GM19372 (cell line): ENCODE data around the gene CORO2A.

ENCODE experiments used
- ATAC-seq: cut with Tn5 transposase; IDR thresholded peaks from one replicate; pipeline ENCODE4 v1.9.1; 2021; ENCODE audit warnings: mild to moderate bottlenecking, low read depth, moderate library complexity; ENCODE audit not compliant: unreplicated experiment

Gene CORO2A

GRCh38 chr9:98192503-98193335, at the start of gene CORO2A:
Gene CORO2A (minus strand): TSS chr9:98192637. CDS start chr9:98157660, 34,977 bp downstream.
- peak; percentile 55 for ATAC-seq

GRCh38 chr9:98241357-98242300, 49.2 kb upstream of the CORO2A start:
- ATAC-seq, result no peak

GRCh38 chr9:98240475-98240874, 48.0 kb upstream of the CORO2A start:
- ATAC-seq, result no peak

GRCh38 chr9:98236901-98237487, 44.6 kb upstream of the CORO2A start:
- no peak for ATAC-seq

- no peak for ATAC-seq
Observed at GRCh38 chr9:98235126-98235525, 42.7 kb upstream of the CORO2A start.

- no peak for ATAC-seq
Observed at GRCh38 chr9:98234245-98234825, 41.9 kb upstream of the CORO2A start.

- ATAC-seq, result no peak
Observed at GRCh38 chr9:98232926-98233325, 40.5 kb upstream of the CORO2A start.

GRCh38 chr9:98231770-98232478, 39.5 kb upstream of the CORO2A start:
- no peak for ATAC-seq

GRCh38 chr9:98230789-98231188, 38.4 kb upstream of the CORO2A start:
- ATAC-seq, result no peak

- no peak for ATAC-seq
Observed at GRCh38 chr9:98230304-98230703, 37.9 kb upstream of the CORO2A start.

GRCh38 chr9:98229620-98230019, 37.2 kb upstream of the CORO2A start:
- ATAC-seq, result no peak

GRCh38 chr9:98229090-98229395, 36.6 kb upstream of the CORO2A start:
- ATAC-seq, result no peak

- ATAC-seq, result no peak
Observed at GRCh38 chr9:98228392-98229089, 36.1 kb upstream of the CORO2A start.

GRCh38 chr9:98227883-98228282, 35.4 kb upstream of the CORO2A start:
- no peak for ATAC-seq

GRCh38 chr9:98226957-98227356, 34.5 kb upstream of the CORO2A start:
- no peak for ATAC-seq

- ATAC-seq, result no peak
Observed at GRCh38 chr9:98226516-98226915, 34.1 kb upstream of the CORO2A start.

- ATAC-seq, result no peak
Observed at GRCh38 chr9:98225015-98225442, 32.6 kb upstream of the CORO2A start.

GRCh38 chr9:98222885-98223691, 30.7 kb upstream of the CORO2A start:
- no peak for ATAC-seq

GRCh38 chr9:98220911-98221310, 28.5 kb upstream of the CORO2A start:
- ATAC-seq, result no peak
